ENCODE data around the gene HSD17B12.

Gene HSD17B12

GRCh38 chr11:43874078-43874477, 193.5 kb downstream of the HSD17B12 start:
- no peak for ATAC-seq
- TF ChIP-seq ARNTL (CRISPR knock-in tag; IDR thresholded peaks at IDR 0.05; ENCODE audit: borderline replicate concordance, low read depth) (no peak), BACH2 (CRISPR knock-in tag; IDR thresholded peaks at IDR 0.05; ENCODE audit: borderline replicate concordance) (no peak), TCF4 (CRISPR knock-in tag; IDR thresholded peaks at IDR 0.05; ENCODE audit: borderline replicate concordance) (no peak), RARB (CRISPR knock-in tag; IDR thresholded peaks at IDR 0.05) (no peak), GLIS3 (CRISPR knock-in tag; IDR thresholded peaks at IDR 0.05) (no peak), TOX (CRISPR knock-in tag; IDR thresholded peaks at IDR 0.05; ENCODE audit: borderline replicate concordance) (no peak), ZFP3 (CRISPR knock-in tag; IDR thresholded peaks at IDR 0.05) (no peak), ZNF8 (CRISPR knock-in tag; IDR thresholded peaks at IDR 0.05) (no peak), CSRNP3 (CRISPR knock-in tag; IDR thresholded peaks at IDR 0.05) (no peak), OSR1 (CRISPR knock-in tag; IDR thresholded peaks at IDR 0.05) (no peak), PATZ1 (CRISPR knock-in tag; IDR thresholded peaks at IDR 0.05; ENCODE audit: borderline replicate concordance) (no peak), ISL1 (CRISPR knock-in tag; IDR thresholded peaks at IDR 0.05) (no peak), PPARA (CRISPR knock-in tag; IDR thresholded peaks at IDR 0.05; ENCODE audit: borderline replicate concordance) (no peak), ZFP30 (CRISPR knock-in tag; IDR thresholded peaks at IDR 0.05) (no peak), TSHZ2 (CRISPR knock-in tag; IDR thresholded peaks at IDR 0.05) (no peak), ESRRG (CRISPR knock-in tag; IDR thresholded peaks at IDR 0.05) (no peak), CREB5 (CRISPR knock-in tag; IDR thresholded peaks at IDR 0.05; ENCODE audit: low read depth) (no peak), ZC3H10 (CRISPR knock-in tag; IDR thresholded peaks at IDR 0.05) (no peak)
- TF ChIP-seq, protein P1, sequence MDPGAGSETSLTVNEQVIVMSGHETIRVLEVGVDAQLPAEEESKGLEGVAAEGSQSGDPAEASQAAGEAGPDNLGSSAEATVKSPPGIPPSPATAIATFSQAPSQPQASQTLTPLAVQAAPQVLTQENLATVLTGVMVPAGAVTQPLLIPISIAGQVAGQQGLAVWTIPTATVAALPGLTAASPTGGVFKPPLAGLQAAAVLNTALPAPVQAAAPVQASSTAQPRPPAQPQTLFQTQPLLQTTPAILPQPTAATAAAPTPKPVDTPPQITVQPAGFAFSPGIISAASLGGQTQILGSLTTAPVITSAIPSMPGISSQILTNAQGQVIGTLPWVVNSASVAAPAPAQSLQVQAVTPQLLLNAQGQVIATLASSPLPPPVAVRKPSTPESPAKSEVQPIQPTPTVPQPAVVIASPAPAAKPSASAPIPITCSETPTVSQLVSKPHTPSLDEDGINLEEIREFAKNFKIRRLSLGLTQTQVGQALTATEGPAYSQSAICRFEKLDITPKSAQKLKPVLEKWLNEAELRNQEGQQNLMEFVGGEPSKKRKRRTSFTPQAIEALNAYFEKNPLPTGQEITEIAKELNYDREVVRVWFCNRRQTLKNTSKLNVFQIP (CRISPR knock-in tag; IDR thresholded peaks at IDR 0.05; ENCODE audit: borderline replicate concordance, low read depth): no peak

DNA sequence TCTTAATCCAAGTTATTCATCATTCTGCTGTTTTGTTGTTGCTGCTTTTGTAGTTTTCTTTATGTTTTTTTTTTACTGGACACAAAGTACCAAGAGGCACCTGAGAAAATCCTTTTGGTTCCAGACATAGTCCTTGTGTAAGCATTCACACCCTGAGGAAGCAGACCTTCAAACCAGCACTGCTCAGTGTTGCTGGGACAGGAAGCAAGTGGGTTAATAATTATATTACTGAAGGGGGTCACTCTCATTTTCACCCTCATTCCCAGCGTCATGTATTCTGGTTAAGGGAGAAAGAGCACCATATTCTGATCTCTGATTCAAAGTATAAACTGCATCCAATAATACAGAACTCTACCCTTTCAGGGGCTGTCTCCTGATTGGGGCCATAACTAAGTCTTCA, 194.2 kb downstream of the HSD17B12 start:
- no peak for ATAC-seq
- TF ChIP-seq ZFP3 (CRISPR knock-in tag; IDR thresholded peaks at IDR 0.05): no peak

DNA sequence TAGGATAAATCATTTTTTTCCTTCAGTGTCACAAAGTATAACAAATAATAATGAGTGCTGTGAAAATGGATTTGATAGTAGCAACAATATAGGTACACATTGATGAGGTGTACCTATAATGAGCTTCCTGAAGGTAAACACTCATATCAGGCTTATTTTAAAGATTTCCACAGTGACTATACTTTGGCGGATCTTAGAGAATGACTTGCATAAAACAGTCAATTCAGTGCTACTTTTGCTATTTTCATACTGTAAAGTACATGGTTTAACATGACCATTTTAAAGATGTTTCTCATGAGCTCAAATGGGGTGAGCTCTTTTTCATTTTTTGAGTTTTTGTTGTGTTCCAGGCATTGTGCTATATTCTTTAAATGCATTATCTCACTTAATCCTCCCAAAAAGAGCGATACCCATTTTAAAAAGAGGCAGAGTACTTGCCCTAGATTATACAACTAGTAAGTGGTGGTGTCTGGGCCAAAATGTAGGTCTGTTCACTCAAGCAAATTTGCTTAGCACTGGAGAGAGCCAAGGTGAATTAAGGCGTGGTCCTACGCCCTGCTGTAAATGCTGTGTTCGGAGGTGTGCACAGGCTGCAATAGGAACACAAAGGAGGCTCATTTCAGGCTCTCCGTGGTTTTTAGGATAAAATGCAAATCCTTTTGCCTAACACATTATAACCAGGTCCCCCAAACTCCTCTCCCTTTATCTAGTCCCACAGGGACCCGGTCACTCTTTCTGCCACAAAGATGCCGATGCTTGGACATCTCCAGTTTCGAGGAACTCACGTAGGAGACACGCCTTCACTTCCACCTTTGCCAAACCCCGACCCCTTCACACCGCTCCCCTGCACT, 199.5 kb downstream of the HSD17B12 start:
- TF ChIP-seq CSRNP3 (CRISPR knock-in tag; IDR thresholded peaks at IDR 0.05) (no peak), ESRRG (CRISPR knock-in tag; IDR thresholded peaks at IDR 0.05) (no peak), ZFP3 (CRISPR knock-in tag; IDR thresholded peaks at IDR 0.05) (no peak), RARB (CRISPR knock-in tag; IDR thresholded peaks at IDR 0.05) (no peak), ZNF565 (CRISPR knock-in tag; conservative IDR thresholded peaks at IDR 0.05; ENCODE audit: low read depth) (no peak), CREB5 (CRISPR knock-in tag; IDR thresholded peaks at IDR 0.05; ENCODE audit: low read depth) (no peak), BACH2 (CRISPR knock-in tag; IDR thresholded peaks at IDR 0.05; ENCODE audit: borderline replicate concordance) (no peak), SNAI2 (CRISPR knock-in tag; IDR thresholded peaks at IDR 0.05) (no peak), OSR1 (CRISPR knock-in tag; IDR thresholded peaks at IDR 0.05) (no peak), ARNTL (CRISPR knock-in tag; IDR thresholded peaks at IDR 0.05; ENCODE audit: borderline replicate concordance, low read depth) (no peak), CSDC2 (CRISPR knock-in tag; IDR thresholded peaks at IDR 0.05) (no peak), ZNF8 (CRISPR knock-in tag; IDR thresholded peaks at IDR 0.05) (no peak), GLIS3 (CRISPR knock-in tag; IDR thresholded peaks at IDR 0.05) (no peak), PPARA (CRISPR knock-in tag; IDR thresholded peaks at IDR 0.05; ENCODE audit: borderline replicate concordance) (no peak), ZC3H10 (CRISPR knock-in tag; IDR thresholded peaks at IDR 0.05) (no peak)
- TF ChIP-seq, protein P1 (CRISPR knock-in tag; IDR thresholded peaks at IDR 0.05; ENCODE audit: borderline replicate concordance, low read depth): no peak
- ATAC-seq: peak; percentile 49
